GM21447 (cell line): ENCODE measurements around the gene FGR.
A peak's percentile ranks its signal among the peaks of the same experiment; 100 is the strongest.
"Not testable (repeated sequence)": the region's sequence is repeated elsewhere in the genome, so short reads cannot be mapped to it uniquely, and the experiment has no call there.

Experiments
- ATAC-seq: cut with Tn5 transposase; IDR thresholded peaks from one replicate; pipeline ENCODE4 v1.9.1; 2021; ENCODE audit not compliant: unreplicated experiment

The FGR gene

DNA sequence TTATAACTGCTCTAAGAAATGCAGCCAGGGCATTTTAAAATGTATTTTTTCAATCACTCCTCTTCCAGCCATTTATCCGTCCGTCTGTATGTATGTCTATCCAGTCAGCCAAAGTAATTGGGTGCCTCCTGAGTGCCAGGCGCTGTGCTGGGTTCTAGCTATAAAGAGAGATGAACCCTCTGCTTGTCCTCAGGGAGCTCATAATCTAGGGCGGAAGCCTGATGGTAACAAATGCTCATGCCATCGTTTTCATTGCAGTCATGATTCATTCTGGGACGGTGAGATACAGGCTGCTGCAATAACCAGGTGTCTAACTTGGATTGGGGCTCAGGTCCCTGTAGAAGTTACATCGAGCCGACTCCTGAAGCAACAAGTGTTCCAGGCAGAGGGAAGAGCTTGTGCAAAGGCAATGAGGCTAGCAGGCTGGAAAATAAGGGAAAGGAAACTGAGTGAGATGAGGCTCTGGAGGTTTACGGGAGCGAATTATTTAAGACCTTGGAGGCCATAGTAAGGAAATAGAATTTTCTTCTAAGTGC lies 25.4 kb upstream of the FGR start:
- no peak for ATAC-seq

DNA sequence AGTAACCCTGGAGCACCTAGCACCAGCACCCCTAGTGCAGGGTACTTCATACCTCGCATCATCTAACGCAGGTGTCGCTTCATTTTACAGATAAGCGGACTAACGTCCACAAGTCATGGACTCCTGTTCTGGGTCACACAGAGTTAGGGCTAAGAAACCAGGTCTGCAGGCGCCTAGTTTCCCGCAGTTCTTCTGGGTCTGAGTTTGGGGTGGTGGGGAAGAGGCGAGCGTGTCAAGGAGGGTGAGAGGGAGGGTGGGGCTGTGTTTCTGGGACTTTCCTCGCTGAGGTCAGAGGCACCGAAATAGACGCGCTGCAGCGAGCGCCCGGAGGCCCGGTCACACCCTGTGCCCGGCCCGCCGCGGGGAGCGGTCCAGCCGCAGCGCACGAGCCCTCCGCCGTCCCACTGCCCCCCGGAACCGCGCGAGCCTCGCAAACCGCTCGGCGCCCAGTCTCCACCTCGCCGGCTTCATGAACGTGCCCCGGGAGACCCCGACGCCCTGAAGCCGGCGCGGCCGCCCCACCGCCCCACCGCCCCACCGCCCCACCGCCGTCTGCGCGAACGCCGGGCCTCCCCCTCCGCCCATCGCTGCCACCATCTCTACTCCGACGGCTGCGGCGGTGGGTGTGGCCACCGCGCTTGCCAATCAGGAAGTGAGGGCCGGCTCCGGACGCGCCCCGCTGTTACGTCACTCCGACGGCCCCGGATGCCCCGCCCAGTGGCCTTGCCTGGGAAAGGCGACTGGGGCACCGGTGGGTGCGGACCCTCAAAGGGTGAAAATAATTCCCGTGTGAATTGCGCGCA lies 24.7 kb upstream of the FGR start:
- peak; percentile 54 for ATAC-seq

GRCh38 chr1:27658951-27659496 lies 24.0 kb upstream of the FGR start:
- peak; percentile 14 for ATAC-seq

DNA sequence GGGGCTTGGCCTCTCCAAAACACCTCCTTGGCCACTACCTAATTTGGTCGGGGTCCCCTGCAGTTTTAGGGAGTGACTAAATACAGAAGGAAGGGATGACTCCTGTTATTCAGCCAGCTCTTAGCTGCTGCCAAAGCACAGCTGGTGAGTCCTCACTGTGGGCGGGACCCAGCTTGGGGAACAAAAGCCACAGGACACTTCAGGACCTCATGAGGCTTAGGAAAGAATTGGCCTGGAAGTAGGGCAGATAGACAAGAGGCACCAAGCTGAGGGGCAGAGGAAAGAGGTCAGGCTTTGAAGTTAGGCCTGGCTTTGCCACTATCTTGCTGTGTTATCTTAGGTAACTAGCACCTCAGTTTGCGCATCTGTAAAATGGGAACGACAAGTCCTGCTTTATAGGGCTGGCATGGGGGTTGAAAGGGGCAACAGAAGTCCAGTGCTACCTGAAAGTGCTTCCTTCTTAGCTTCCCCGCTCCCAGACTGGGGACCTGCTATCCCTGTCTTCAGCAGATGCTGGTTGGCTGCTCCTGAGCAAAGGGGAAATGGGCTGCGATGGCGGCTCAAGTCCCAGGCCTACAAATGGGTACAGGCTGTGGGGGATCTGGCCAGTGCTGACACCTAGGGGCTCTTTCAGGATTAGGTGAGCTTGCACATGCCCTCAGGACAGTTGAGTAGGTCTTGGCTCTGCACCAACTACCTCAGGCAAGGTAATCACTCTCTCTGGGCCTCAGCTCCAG lies 21.3 kb upstream of the FGR start:
- no peak for ATAC-seq

DNA sequence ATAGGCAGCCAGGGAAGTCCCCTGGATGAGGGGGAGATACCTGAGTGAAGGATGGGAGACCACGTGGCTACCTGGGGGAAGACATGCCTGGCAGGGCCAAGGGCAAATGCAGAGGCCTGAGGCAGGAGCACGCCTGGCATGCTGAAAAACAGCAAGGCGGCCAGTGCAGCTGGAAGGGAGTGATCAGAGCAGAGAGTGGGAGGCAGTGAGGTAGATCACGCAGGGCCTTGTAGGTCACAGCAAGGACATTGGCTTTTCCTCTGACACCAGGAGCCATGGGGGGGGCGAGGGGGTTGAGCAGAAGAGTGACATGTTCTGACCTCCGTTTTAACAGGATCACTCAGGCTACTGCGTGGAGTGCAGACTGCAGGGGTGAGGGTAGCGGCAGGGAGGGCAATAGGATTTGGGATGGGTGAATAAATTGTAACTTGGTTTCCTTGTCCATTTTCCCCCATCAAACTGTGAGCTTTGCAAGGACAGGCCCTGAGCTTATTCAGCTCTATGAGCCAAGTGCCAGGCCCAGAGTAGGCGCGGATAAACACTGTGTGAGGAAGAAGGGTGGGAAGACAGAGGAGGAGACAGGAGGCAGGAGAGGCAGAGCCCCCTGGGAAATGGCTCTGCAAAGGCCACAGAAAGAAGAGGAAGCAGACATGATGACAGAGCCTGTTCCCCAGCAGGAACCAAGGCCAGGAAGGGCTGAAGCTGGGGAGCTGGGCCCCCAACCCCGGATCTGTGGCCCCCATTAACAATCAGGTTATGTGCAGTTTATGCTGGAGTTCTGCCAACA lies 20.4 kb upstream of the FGR start:
- no peak for ATAC-seq

DNA sequence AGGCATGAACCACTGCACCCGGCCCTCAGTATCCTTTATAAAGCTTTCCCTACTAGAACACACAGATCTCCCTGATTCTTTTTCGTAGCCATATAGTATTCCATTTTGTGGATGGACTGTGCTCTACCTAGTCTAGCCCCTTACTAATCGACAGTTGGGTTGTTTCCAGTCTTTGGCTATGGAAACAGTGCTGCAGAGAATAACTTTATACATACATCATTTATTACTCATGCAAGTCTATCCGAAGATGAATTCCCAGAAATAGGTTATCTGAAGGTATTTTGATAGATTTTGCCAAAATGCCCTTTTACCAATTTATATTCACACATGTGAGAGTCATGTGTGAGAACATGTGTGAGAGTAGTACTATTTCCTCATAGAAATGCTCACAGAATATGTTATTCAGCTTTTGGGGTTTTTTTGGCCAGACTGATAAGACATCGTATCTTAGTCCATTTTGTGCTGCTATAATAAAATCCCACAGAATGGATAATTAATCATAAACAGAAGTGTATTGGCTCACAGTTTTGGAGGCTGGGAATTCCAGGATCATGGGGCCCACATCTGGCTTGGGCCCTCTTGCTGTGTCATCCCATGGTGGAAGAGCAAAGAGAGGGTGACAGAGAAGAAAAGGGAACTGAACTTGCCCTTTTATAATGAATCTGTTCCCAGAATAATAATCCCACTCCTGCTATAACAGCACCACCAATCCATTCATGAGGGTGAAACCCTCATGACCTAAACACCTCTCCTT lies 17.3 kb upstream of the FGR start:
- ATAC-seq: no peak

DNA sequence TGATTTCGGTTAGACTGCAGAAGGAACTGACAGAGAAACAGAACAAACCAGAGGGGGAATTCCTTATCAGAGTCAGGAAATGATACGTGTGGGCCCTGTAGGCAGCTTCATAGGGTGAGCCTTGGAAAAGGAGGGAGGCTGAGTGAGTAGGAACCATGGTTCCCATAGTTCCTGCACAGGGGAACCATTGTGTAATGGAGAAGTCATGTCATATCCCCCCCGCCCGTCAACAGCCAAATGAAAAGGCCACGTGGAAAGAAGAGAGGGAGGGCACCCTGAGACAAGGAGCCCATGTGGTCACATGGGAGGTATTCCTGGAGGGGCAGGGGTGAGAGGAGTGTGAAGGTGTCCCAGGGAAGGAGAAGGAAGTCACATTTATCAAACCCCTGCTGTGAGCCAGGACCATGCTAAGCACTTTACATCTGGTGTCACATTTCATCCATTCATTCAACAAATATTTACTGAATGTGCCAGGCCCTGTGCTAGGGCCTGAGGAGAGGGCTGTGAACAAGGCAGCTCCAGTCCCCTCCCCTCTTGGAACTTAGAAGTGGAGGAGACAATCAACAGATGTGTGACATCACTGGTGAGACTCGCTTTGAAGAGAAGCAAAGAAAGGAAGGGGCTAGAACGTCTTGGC lies 15.7 kb upstream of the FGR start:
- no peak for ATAC-seq

GRCh38 chr1:27650171-27650538 lies 15.2 kb upstream of the FGR start:
- no peak for ATAC-seq

- ATAC-seq: no peak
These were observed 14.3 kb upstream of the FGR start for GRCh38 chr1:27649306-27649635.

DNA sequence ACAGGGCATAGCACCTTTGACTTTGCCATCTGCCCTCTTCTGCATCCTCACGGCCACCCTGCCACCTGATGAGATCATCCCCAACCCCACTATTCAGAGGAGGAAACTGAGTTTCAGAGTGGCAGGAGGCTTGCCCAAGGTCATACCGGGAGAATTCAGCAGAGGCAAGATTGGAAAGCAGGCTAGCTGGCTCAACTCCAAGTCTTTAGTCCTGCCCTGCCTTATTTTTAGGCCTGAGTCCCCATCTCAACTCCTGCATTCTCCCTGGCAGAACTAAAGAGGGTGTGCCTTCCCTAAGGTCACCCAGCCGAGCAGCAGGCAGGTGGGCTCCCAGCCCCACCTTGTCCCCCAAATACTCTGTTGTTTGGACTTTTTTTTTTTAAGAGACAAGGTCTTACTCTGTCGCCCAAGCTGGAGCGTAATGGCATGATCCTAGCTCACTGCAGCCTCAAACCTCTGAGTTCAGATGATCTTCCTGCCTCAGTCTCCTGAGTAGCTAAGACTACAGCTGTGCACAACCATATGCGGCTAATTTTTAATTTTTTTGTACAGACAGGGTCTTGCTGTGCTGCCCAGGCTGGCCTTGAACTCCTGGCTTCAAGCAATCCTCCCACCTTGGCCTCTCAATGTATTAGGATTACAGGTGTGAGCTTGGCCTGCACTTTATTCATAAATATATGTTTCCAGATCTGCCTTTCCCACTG lies 13.8 kb upstream of the FGR start:
- ATAC-seq: no peak

- no peak for ATAC-seq
These were observed 12.3 kb upstream of the FGR start for GRCh38 chr1:27647328-27647727.

- no peak for ATAC-seq
These were observed 11.7 kb upstream of the FGR start for GRCh38 chr1:27646676-27647075.

DNA sequence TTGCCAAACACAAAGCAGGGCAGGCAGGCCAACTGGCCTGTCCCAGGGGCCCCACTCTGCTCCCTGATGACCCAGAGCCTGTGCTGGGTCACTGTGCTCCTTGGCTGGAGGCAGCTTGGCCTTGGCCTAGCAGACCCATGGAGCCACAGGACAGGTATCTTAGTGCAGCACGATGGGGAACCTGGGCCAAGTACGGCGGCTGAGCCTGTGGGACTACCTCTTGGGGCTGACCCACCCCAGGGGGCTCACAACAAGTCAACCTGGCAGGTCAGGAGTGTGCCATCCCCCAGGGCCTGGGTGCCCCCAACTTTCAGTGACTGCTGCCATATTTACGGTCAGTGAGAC lies 10.1 kb upstream of the FGR start:
- no peak for ATAC-seq

- ATAC-seq: no peak
These were observed 9.5 kb upstream of the FGR start for GRCh38 chr1:27644369-27645070.

DNA sequence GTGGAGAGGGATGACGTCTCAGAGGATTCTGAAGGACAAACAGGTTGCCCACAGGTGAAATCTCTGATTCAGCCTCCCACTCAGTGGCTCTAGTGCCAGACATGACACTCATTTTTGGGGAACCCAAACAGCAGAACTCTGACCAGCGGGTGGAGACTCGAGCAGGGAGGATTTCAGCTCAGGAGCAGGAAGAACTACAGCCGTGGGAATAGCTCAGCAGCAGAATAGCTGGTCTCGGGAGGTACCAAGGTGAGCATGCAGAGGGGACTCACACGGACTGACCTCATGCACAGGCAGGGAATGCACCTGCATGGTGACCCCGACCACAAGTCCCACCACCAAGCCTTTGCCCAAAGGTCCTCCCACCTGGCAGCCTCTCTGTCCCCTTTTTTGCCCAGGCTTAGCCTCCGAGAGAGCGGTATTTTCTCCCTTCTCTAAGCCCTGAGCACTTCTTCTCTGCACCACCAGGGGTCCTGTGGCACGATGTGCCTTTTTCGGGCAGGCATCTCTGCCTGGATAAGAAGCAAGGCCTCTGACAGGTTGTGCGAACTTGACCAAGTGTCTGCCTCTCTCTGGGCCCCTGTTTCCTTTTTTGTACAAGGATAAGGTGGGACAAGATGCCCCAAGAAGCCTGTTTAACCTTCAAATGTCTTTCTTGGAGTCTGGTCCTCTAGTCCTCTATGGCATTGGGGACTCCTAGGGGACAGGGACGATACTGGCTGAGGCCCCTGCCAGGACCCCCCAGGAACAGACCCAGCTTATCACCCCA lies 8.8 kb upstream of the FGR start:
- ATAC-seq: no peak

DNA sequence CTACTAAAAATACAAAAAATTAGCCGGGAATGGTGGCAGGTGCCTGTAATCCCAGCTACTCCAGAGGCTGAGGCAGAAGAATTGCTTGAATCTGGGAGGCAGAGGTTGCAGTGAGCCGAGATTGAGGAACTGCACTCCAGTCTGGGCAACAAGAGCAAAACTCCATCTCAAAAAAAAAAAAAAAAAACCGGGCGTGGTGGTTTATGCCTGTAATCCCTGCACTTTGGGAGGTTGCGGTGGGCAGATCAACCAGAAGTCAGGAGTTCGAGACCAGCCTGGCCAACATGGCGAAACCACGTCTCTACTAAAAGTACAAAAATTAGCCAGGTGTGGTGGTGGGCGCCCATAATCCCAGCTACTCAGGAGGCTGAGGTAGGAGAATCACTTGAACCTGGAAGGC lies 5.5 kb upstream of the FGR start:
- not testable (repeated sequence) for ATAC-seq

- no peak for ATAC-seq
These were observed 3.8 kb upstream of the FGR start for GRCh38 chr1:27638805-27639204.

GRCh38 chr1:27638047-27638734 lies 3.2 kb upstream of the FGR start:
- ATAC-seq: no peak
